UCSD-AML1 (cell line): ENCODE data around the gene ZNF669.

Experiments
- DNase-seq: peaks from one replicate; lab custom pipeline; 2025; ENCODE audit not compliant: unreplicated experiment; lab: John Stamatoyannopoulos, UW

The ZNF669 gene

DNA sequence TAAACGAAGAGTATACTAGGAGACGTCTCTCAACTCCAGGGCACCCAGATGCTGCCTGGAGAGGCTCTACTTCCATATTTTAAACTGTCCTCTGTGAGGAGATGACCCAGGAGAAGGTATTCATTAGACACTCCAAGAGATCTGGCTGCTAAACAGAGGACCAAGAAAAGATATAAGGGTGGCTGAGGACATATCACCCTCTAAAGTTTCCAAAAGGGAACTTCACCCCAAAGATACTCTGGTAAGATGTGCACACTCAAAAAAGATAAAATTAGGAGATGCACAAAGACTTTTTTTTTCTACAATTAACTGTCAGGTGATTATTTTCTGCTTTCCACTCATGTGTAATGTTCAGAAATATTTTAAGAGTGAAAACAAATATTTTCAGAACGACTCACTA, 26.9 kb downstream of the ZNF669 start:
- DNase-seq, result no peak

GRCh38 chr1:247070645-247071044, 33.5 kb downstream of the ZNF669 start:
- no peak for DNase-seq

DNA sequence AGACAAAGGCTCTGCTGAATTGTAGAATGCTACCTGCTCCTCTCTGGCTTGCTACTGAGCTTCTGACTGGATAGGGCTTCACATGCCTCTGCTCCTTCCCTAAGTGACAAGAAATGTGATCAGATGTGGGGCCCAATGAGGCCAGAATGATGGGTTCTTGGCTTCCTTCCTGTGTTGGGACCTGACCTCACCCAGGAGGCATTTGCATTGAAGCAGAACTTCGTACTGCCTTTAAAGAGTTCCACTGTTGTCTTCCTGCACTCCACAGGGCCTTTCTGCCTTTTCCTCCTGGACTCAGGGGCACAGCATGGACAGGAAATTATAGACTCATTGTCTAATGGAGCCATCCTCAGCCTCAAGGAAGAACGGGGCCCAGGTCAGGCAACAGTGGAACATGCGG, 39.9 kb downstream of the ZNF669 start:
- DNase-seq, result no peak

GRCh38 chr1:247060771-247061170, 43.4 kb downstream of the ZNF669 start:
- no peak for DNase-seq

- no peak for DNase-seq
Observed at GRCh38 chr1:247056071-247056470, 48.1 kb downstream of the ZNF669 start.

GRCh38 chr1:247054992-247055415, 49.2 kb downstream of the ZNF669 start:
- no peak for DNase-seq
